Measurements from ENCODE around the gene MYO1D.

Gene MYO1D

GRCh38 chr17:32609884-32610650, 266.9 kb downstream of the MYO1D start:
- TF ChIP-seq CTCF (IDR thresholded peaks at IDR 0.05; ENCODE audit: low read depth, low read length, missing control alignments), result no peak
- no peak overlapping the region for H3K4me3 ChIP-seq (replicated peaks; ENCODE audit: low read depth, low read length)
- no peak for DNase-seq (ENCODE audit: extremely low read depth, low read depth)

GRCh38 chr17:32609085-32609484, 267.8 kb downstream of the MYO1D start:
- no peak for DNase-seq (ENCODE audit: extremely low read depth, low read depth)
- TF ChIP-seq CTCF (IDR thresholded peaks at IDR 0.05; ENCODE audit: low read depth, low read length, missing control alignments), result peak; percentile 19
- no peak overlapping the region for H3K4me3 ChIP-seq (replicated peaks; ENCODE audit: low read depth, low read length)

- TF ChIP-seq CTCF (IDR thresholded peaks at IDR 0.05; ENCODE audit: low read depth, low read length, missing control alignments), result no peak
- H3K4me3 ChIP-seq (replicated peaks; ENCODE audit: low read depth, low read length), result no peak overlapping the region
- no peak for DNase-seq (ENCODE audit: extremely low read depth, low read depth)
Measured at GRCh38 chr17:32608267-32608666, 268.7 kb downstream of the MYO1D start.

- DNase-seq (ENCODE audit: extremely low read depth, low read depth), result no peak
- TF ChIP-seq CTCF (IDR thresholded peaks at IDR 0.05; ENCODE audit: low read depth, low read length, missing control alignments), result no peak
- H3K4me3 ChIP-seq (replicated peaks; ENCODE audit: low read depth, low read length), result no peak overlapping the region
Measured at GRCh38 chr17:32604966-32605365, 272.0 kb downstream of the MYO1D start.

- no peak for TF ChIP-seq CTCF (IDR thresholded peaks at IDR 0.05; ENCODE audit: low read depth, low read length, missing control alignments)
- no peak overlapping the region for H3K4me3 ChIP-seq (replicated peaks; ENCODE audit: low read depth, low read length)
- DNase-seq (ENCODE audit: extremely low read depth, low read depth), result no peak
Measured at GRCh38 chr17:32602396-32602795, 274.5 kb downstream of the MYO1D start.

GRCh38 chr17:32601866-32602265, 275.1 kb downstream of the MYO1D start:
- no peak for TF ChIP-seq CTCF (IDR thresholded peaks at IDR 0.05; ENCODE audit: low read depth, low read length, missing control alignments)
- no peak for DNase-seq (ENCODE audit: extremely low read depth, low read depth)
- no peak overlapping the region for H3K4me3 ChIP-seq (replicated peaks; ENCODE audit: low read depth, low read length)

GRCh38 chr17:32596628-32597027, 280.3 kb downstream of the MYO1D start:
- DNase-seq (ENCODE audit: extremely low read depth, low read depth), result no peak

More at GRCh38 chr17:32596628-32597027, 280.3 kb downstream of the MYO1D start:
- TF ChIP-seq CTCF (IDR thresholded peaks at IDR 0.05; ENCODE audit: low read depth, low read length, missing control alignments), result no peak
- H3K4me3 ChIP-seq (replicated peaks; ENCODE audit: low read depth, low read length), result no peak overlapping the region
